ENCODE data around the gene BGN.

BGN gene

GRCh38 chrX:153494541-153495361 lies at the start of gene BGN:
TSS of gene BGN (plus strand) at chrX:153494980. CDS start at chrX:153504632, 9,652 bp downstream.
- H3K27ac ChIP-seq, result no peak within 1 kb of the TSS
- TF ChIP-seq CTCF (conservative IDR thresholded peaks at IDR 0.05) (no peak), ZFX (IDR thresholded peaks at IDR 0.05) (no peak)

DNA sequence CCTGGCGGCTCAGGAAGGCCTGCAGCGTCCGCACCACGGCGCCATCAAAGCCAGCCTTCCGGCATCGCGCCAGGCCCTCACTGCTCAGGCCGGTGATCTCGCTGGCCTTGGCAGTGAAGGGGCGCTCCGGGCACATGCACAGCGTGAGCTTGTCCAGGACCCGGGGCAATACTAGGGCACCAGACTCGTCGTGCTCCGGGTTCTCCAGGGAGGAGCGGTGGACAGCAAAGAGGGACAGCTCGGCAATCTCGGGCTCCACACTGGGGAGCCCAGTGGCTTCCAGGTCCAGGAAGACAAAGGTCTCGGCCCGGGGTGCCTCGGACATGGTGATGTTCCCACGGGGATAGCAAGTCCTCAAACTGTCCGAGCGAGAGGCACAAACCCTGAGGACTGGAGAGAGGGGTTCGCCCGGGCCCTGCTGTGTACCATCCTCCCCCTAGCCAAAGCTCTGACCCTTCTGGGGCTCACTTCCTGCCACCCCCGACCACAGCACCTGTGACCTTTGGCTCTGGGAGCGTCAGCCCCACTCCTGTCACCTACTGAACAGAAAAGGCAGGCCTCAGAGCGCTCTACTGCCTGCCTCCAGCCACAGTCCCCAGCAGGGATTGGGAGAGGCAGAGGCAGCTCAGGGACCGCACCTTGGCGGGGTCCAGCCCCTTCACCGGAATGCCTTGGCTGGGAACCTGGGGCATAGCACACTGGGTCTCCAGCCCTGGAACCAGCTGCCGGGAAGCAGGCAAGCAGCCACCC lies 49.5 kb upstream of the BGN start:
- no peak for TF ChIP-seq CTCF (conservative IDR thresholded peaks at IDR 0.05)
- no peak for TF ChIP-seq ZFX (IDR thresholded peaks at IDR 0.05)
- H3K27ac ChIP-seq, result no peak overlapping the region

GRCh38 chrX:153445856-153446635 lies 48.7 kb upstream of the BGN start, which contains the start of gene TREX2:
TSS of gene TREX2 (minus strand) at chrX:153446056. CDS start at chrX:153445430, 626 bp downstream.
- H3K27ac ChIP-seq, result no peak within 1 kb of the TSS
- no peak for TF ChIP-seq ZFX (IDR thresholded peaks at IDR 0.05)
- no peak for TF ChIP-seq CTCF (conservative IDR thresholded peaks at IDR 0.05)

GRCh38 chrX:153446636-153446936 lies 48.2 kb upstream of the BGN start:
- no peak overlapping the region for H3K27ac ChIP-seq
- no peak for TF ChIP-seq ZFX (IDR thresholded peaks at IDR 0.05)
- no peak for TF ChIP-seq CTCF (conservative IDR thresholded peaks at IDR 0.05)

DNA sequence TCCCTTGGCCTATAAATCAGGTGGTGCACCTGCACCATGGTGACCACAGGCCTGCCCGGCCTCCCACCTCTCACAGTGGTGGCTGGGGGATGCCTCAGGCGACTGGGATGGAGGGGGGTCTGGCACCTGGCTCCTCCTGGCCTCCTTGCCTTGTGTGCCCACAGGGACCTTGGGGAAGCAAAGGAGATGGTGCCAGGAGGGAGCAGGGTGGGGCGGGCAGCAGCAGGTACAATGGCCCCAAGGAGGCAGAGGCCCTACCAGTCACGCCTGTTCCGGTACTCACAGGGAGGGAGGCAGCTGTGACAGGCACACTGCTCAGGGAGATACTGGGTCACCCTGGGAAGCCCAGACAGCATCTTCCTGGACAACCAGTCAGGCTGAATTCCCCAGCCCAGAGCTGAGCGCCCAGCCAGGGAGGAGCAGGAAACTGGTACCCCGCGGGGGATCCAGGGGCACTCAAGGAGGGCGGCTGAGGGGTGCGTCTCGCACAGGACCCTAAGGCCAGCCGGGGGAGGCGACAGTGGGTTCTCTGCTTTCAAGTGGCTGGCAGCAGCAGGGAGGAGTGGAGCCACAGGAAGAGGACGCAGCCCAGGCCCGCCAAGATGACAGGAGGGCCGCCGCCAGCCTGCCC lies 47.7 kb upstream of the BGN start:
- H3K27ac ChIP-seq, result no peak overlapping the region
- no peak for TF ChIP-seq CTCF (conservative IDR thresholded peaks at IDR 0.05)
- no peak for TF ChIP-seq ZFX (IDR thresholded peaks at IDR 0.05)

GRCh38 chrX:153447581-153447960 lies 47.2 kb upstream of the BGN start:
- TF ChIP-seq ZFX (IDR thresholded peaks at IDR 0.05) (no peak), CTCF (conservative IDR thresholded peaks at IDR 0.05) (no peak)
- no peak overlapping the region for H3K27ac ChIP-seq
